Measurements from ENCODE around the gene ZNF680. TPM values are rescaled to one million over a fixed set of nuclear protein-coding genes. Genes with fewer than 3 reads are reported as not detected.

ZNF680 gene
- total RNA-seq, 1 experiment from 2014 or later: 11.2 TPM

DNA sequence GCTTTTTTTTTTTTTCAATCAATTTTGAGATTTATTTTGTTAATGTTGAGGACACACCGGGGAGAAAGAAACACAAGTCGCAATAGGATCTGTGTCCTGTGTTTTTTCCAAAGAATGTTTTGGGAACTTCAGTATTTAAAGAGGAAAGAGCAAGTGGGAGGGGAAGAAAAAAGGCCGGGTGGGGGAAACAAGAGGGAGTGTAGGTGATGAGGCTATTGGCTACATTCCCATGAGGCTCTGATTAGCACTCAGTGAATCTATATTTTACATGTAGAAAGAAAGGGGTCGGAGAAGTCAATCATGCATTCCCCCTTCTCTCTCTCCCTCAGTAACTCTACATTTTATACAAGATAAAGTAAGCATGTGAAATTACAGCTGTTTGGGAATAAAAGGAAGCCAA lies 4.1 kb downstream of the ZNF680 start:
- Histone ChIP-seq H3K9me2 (ENCODE audit: insufficient read depth) (no peaks in the 10 kb centered on the region), H3K4me3 (replicated peaks in 1 of 2; ENCODE audit: low read depth in 1 of 2, low read length in 2 of 2) (no peak overlapping the region), H2AFZ (ENCODE audit: low read depth, low read length, poor library complexity, severe bottlenecking) (no peak overlapping the region), H3K36me3 (ENCODE audit: control insufficient read depth in 1 of 2, insufficient read depth in 2 of 2, low read length in 2 of 2) (peaks cover 0 to 4% of the 10 kb centered on the region in 2 experiments; a peak in 1 of 4 replicates), H3K27ac (ENCODE audit: low read depth, low read length) (peak overlapping the region; percentile 32; the same call in 1 of the 2 replicates), H3K9ac (ENCODE audit: low read length) (no peak overlapping the region), H3K27me3 (ENCODE audit: insufficient read depth, low read length) (no peaks in the 10 kb centered on the region), H3K9me3 (ENCODE audit: control insufficient read depth in 1 of 2, insufficient read depth in 1 of 2, low read depth in 1 of 2, low read length in 2 of 2) (no peaks in the 10 kb centered on the region), H3K79me2 (ENCODE audit: insufficient read depth, low read length) (peaks cover 78% of the 10 kb centered on the region), H3K4me2 (ENCODE audit: low read length) (no peak overlapping the region), H4K20me1 (ENCODE audit: insufficient read depth) (no peaks in the 10 kb centered on the region), H3K4me1 (ENCODE audit: control insufficient read depth in 1 of 2, insufficient read depth in 2 of 2, low read length in 2 of 2) (peaks cover 0 to 4% of the 10 kb centered on the region in 2 experiments; a peak in 1 of 4 replicates)
- ATAC-seq (no peak), DNase-seq (ENCODE audit: low read depth, low spot score) (no peak)
- ChIA-PET CTCF (no interaction called here), POLR2A (no interaction called here), RAD21 (ENCODE audit: low non-redundant PET in 1 of 2, low total read pairs in 2 of 2, uncharacterized antibody in 2 of 2, unreplicated experiment in 2 of 2) (no interaction called here)
- BruUV-seq (replicated peaks): no TSS peak
- intact Hi-C loops (cut with micrococcal nuclease): no loop called here
- no peak for TF ChIP-seq EGR1 (IDR thresholded peaks at IDR 0.05; ENCODE audit: low read depth)

DNA sequence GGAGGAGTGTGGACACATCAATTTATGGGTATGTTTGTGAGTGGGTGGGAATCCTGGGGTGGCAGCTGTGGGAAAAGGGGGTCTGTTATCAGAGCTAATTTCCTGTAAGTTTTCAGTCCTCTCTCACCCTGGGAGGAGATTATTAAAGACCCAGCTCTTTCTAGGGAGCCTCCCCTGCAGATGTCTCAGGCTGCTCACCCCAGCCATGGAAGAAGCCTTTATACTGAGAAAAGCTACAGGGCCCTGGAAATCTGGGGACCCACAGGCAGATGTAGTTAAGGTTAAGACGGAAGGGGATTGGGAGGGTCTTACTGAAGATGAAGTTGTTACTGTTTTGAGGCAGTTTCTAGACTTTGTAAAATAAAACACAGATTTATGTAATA lies 4.6 kb downstream of the ZNF680 start:
- H3K36me3 ChIP-seq (ENCODE audit: control insufficient read depth in 1 of 2, insufficient read depth in 2 of 2, low read length in 2 of 2): peaks cover 0 to 4% of the 10 kb centered on the region in 2 experiments; a peak in 1 of 4 replicates
- H3K79me2 ChIP-seq (ENCODE audit: insufficient read depth, low read length): peaks cover 80% of the 10 kb centered on the region
- intact Hi-C loops (cut with micrococcal nuclease): no loop called here
- H3K9me3 ChIP-seq (ENCODE audit: control insufficient read depth in 1 of 2, insufficient read depth in 1 of 2, low read depth in 1 of 2, low read length in 2 of 2): no peaks in the 10 kb centered on the region
- ChIA-PET POLR2A (no interaction called here), CTCF (no interaction called here), RAD21 (ENCODE audit: low non-redundant PET in 1 of 2, low total read pairs in 2 of 2, uncharacterized antibody in 2 of 2, unreplicated experiment in 2 of 2) (no interaction called here)
- DNase-seq (ENCODE audit: low read depth, low spot score) (no peak), ATAC-seq (no peak)
- H4K20me1 ChIP-seq (ENCODE audit: insufficient read depth): no peaks in the 10 kb centered on the region
- TF ChIP-seq, protein P1, sequence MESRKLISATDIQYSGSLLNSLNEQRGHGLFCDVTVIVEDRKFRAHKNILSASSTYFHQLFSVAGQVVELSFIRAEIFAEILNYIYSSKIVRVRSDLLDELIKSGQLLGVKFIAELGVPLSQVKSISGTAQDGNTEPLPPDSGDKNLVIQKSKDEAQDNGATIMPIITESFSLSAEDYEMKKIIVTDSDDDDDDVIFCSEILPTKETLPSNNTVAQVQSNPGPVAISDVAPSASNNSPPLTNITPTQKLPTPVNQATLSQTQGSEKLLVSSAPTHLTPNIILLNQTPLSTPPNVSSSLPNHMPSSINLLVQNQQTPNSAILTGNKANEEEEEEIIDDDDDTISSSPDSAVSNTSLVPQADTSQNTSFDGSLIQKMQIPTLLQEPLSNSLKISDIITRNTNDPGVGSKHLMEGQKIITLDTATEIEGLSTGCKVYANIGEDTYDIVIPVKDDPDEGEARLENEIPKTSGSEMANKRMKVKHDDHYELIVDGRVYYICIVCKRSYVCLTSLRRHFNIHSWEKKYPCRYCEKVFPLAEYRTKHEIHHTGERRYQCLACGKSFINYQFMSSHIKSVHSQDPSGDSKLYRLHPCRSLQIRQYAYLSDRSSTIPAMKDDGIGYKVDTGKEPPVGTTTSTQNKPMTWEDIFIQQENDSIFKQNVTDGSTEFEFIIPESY (IDR thresholded peaks at IDR 0.05; ENCODE audit: extremely low read depth, insufficient replicate concordance, low read length): no peak
- TF ChIP-seq CEBPB (IDR thresholded peaks at IDR 0.05; ENCODE audit: low read depth) (no peak), EGR1 (IDR thresholded peaks at IDR 0.05; ENCODE audit: low read depth) (no peak), FOSL1 (IDR thresholded peaks at IDR 0.05; ENCODE audit: low read depth) (no peak)
- TF ChIP-seq, protein P2, sequence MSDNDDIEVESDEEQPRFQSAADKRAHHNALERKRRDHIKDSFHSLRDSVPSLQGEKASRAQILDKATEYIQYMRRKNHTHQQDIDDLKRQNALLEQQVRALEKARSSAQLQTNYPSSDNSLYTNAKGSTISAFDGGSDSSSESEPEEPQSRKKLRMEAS (IDR thresholded peaks at IDR 0.05): no peak
- TF ChIP-seq, protein P3, sequence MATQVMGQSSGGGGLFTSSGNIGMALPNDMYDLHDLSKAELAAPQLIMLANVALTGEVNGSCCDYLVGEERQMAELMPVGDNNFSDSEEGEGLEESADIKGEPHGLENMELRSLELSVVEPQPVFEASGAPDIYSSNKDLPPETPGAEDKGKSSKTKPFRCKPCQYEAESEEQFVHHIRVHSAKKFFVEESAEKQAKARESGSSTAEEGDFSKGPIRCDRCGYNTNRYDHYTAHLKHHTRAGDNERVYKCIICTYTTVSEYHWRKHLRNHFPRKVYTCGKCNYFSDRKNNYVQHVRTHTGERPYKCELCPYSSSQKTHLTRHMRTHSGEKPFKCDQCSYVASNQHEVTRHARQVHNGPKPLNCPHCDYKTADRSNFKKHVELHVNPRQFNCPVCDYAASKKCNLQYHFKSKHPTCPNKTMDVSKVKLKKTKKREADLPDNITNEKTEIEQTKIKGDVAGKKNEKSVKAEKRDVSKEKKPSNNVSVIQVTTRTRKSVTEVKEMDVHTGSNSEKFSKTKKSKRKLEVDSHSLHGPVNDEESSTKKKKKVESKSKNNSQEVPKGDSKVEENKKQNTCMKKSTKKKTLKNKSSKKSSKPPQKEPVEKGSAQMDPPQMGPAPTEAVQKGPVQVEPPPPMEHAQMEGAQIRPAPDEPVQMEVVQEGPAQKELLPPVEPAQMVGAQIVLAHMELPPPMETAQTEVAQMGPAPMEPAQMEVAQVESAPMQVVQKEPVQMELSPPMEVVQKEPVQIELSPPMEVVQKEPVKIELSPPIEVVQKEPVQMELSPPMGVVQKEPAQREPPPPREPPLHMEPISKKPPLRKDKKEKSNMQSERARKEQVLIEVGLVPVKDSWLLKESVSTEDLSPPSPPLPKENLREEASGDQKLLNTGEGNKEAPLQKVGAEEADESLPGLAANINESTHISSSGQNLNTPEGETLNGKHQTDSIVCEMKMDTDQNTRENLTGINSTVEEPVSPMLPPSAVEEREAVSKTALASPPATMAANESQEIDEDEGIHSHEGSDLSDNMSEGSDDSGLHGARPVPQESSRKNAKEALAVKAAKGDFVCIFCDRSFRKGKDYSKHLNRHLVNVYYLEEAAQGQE (IDR thresholded peaks at IDR 0.05; ENCODE audit: low read depth): no peak
- no peaks in the 10 kb centered on the region for H3K27me3 ChIP-seq (ENCODE audit: insufficient read depth, low read length)
- no peak overlapping the region for H3K4me3 ChIP-seq (replicated peaks in 1 of 2; ENCODE audit: low read depth in 1 of 2, low read length in 2 of 2)
- H3K4me2 ChIP-seq (ENCODE audit: low read length): no peak overlapping the region
- no peaks in the 10 kb centered on the region for H3K4me1 ChIP-seq (ENCODE audit: control insufficient read depth in 1 of 2, insufficient read depth in 2 of 2, low read length in 2 of 2)
- no peak overlapping the region for H3K27ac ChIP-seq (ENCODE audit: low read depth, low read length)
- no peak overlapping the region for H2AFZ ChIP-seq (ENCODE audit: low read depth, low read length, poor library complexity, severe bottlenecking)
- H3K9me2 ChIP-seq (ENCODE audit: insufficient read depth): no peaks in the 10 kb centered on the region
- no peak overlapping the region for H3K9ac ChIP-seq (ENCODE audit: low read length)
- BruUV-seq (replicated peaks): no TSS peak

All from HCT116 (cell line).